GM19023 (cell line): ENCODE data around the gene C1RL.

Experiments used
- ATAC-seq: cut with Tn5 transposase; IDR thresholded peaks from one replicate; pipeline ENCODE4 v1.9.1; 2021; ENCODE audit warnings: mild to moderate bottlenecking, moderate library complexity; ENCODE audit not compliant: unreplicated experiment

Gene C1RL

GRCh38 chr12:7108796-7109571 lies at the start of gene C1RL:
TSS of gene C1RL (minus strand) at chr12:7109214. CDS start at chr12:7109180, 34 bp downstream.
- peak; percentile 27 for ATAC-seq

- no peak for ATAC-seq
These were observed 48.4 kb upstream of the C1RL start for GRCh38 chr12:7157391-7157790.

GRCh38 chr12:7156259-7157197 lies 47.5 kb upstream of the C1RL start:
- no peak for ATAC-seq

- ATAC-seq: no peak
These were observed 46.5 kb upstream of the C1RL start for GRCh38 chr12:7155471-7156034.

- no peak for ATAC-seq
These were observed 46.0 kb upstream of the C1RL start for GRCh38 chr12:7154901-7155470.

GRCh38 chr12:7154042-7154441 lies 45.0 kb upstream of the C1RL start:
- no peak for ATAC-seq

GRCh38 chr12:7152818-7153217 lies 43.8 kb upstream of the C1RL start:
- no peak for ATAC-seq

- ATAC-seq: no peak
These were observed 42.5 kb upstream of the C1RL start for GRCh38 chr12:7151532-7151931.

GRCh38 chr12:7150841-7151240 lies 41.8 kb upstream of the C1RL start:
- no peak for ATAC-seq

- no peak for ATAC-seq
These were observed 41.3 kb upstream of the C1RL start for GRCh38 chr12:7150356-7150755.

- no peak for ATAC-seq
These were observed 37.9 kb upstream of the C1RL start for GRCh38 chr12:7146906-7147305.

GRCh38 chr12:7146228-7146627 lies 37.2 kb upstream of the C1RL start:
- ATAC-seq: no peak

GRCh38 chr12:7145671-7146070 lies 36.7 kb upstream of the C1RL start:
- ATAC-seq: no peak

- ATAC-seq: no peak
These were observed 35.6 kb upstream of the C1RL start for GRCh38 chr12:7144414-7145120.

- ATAC-seq: no peak
These were observed 34.5 kb upstream of the C1RL start for GRCh38 chr12:7143564-7143963.

GRCh38 chr12:7142809-7143465 lies 33.9 kb upstream of the C1RL start:
- ATAC-seq: no peak

- no peak for ATAC-seq
These were observed 33.1 kb upstream of the C1RL start for GRCh38 chr12:7142056-7142644.

- ATAC-seq: no peak
These were observed 32.5 kb upstream of the C1RL start for GRCh38 chr12:7141351-7142005.

- no peak for ATAC-seq
These were observed 30.2 kb upstream of the C1RL start for GRCh38 chr12:7139200-7139599.
